Esophagus muscularis mucosa (tissue), 3 donors: ENCODE results near the gene PIGC.

ENCODE experiments used
- POLR2A ChIP-seq: fragments of 450-650 bp; IDR thresholded peaks from one replicate; pipeline ENCODE4 v1.6.1; 2017; ENCODE audit warnings: antibody characterized with exemption, moderate library complexity, mild to moderate bottlenecking, low read depth
- POLR2AphosphoS5 ChIP-seq, 2 donors: sonication (generic); formaldehyde crosslinking; IDR thresholded peaks; one replicate each; pipeline ENCODE4 v1.6.1; 2017; ENCODE audit warnings: antibody characterized with exemption in 2 of 2
- TF ChIP-seq, protein P1 (sequence below), 3 experiments: fragments of 200-600 bp in 2 of 3; fragments of 450-650 bp in 1 of 3; sonication (generic) in 2 of 3; IDR thresholded peaks; one replicate each; pipeline ENCODE4 v1.5.1; 2017 to 2019; ENCODE audit warnings: antibody characterized with exemption in 3 of 3, mild to moderate bottlenecking in 2 of 3, moderate library complexity in 1 of 3

DNA sequence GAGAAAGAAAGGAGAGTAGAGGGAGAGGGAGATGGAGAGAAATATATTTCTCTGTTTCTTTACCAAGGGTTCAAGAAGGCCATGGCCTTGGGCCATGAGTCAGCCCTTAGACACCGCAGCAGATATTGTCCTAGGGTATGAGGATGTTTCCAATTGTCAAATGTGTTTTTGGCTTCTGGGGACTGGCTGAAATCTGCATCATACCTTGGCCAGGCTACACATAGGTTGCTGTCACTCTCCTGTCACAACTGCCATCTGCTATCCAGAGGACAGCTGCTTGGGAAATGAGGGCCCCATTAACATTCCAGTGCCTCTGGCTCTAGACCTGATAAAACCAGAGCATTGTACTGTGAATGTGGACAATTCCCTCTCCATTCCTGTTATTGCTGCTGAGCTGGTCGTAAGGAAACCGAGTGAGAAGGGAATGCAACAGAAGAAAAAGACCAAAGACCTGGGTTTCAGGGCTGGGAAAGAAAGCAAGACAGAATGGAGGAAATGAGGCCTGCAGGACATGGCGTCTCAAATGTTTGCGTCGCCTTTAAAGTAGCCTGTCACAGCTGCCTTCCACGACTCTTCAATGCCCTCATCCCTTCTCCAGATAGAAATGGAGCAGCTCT is 8.8 kb upstream of the PIGC start:
- TF ChIP-seq, protein P1, sequence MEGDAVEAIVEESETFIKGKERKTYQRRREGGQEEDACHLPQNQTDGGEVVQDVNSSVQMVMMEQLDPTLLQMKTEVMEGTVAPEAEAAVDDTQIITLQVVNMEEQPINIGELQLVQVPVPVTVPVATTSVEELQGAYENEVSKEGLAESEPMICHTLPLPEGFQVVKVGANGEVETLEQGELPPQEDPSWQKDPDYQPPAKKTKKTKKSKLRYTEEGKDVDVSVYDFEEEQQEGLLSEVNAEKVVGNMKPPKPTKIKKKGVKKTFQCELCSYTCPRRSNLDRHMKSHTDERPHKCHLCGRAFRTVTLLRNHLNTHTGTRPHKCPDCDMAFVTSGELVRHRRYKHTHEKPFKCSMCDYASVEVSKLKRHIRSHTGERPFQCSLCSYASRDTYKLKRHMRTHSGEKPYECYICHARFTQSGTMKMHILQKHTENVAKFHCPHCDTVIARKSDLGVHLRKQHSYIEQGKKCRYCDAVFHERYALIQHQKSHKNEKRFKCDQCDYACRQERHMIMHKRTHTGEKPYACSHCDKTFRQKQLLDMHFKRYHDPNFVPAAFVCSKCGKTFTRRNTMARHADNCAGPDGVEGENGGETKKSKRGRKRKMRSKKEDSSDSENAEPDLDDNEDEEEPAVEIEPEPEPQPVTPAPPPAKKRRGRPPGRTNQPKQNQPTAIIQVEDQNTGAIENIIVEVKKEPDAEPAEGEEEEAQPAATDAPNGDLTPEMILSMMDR (IDR thresholded peaks at IDR 0.05), result no peak
- no peak for TF ChIP-seq POLR2A
- no peak for TF ChIP-seq POLR2AphosphoS5 (IDR thresholded peaks at IDR 0.05)
